HG02973 (cell line): ENCODE data around the gene COL13A1.

Experiments
- ATAC-seq: cut with Tn5 transposase; IDR thresholded peaks from one replicate; pipeline ENCODE4 v1.9.1; 2021; ENCODE audit warnings: moderate library complexity; ENCODE audit not compliant: unreplicated experiment

COL13A1 gene

DNA sequence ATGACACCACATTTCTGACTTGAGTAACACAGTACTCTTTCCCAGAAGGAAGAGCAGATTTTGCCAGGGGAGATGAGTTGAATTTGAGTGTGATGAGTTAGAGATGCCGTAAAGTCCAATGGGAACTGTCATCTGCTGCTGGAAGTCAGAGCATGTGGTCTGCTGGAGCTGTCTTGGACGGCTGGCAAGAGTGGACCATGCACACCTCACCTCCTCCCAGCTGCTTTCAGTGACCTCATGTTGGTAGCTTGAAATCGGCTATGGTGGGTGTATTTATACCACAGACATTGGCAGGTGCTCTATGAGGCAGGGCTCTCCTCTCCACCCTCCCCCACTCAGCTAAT, 82.3 kb downstream of the COL13A1 start:
- no peak for ATAC-seq

DNA sequence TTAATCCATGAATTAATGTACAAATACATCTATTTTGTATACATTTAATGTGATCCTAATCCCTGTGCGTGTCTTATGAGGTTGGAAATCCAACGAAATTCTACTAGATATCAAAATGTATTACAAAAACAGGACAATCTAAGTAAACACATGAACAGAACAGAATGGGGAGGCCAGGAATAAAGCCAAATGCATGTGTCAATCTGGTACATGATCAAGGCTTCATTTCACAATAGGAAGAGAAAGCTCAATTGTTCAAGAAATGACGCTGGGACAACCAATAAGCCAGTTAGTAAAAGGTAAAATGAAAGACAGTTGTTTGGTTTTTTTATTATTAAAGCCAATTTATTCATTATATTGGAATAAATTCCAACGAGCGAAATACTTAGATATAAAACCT, 83.0 kb downstream of the COL13A1 start:
- no peak for ATAC-seq

DNA sequence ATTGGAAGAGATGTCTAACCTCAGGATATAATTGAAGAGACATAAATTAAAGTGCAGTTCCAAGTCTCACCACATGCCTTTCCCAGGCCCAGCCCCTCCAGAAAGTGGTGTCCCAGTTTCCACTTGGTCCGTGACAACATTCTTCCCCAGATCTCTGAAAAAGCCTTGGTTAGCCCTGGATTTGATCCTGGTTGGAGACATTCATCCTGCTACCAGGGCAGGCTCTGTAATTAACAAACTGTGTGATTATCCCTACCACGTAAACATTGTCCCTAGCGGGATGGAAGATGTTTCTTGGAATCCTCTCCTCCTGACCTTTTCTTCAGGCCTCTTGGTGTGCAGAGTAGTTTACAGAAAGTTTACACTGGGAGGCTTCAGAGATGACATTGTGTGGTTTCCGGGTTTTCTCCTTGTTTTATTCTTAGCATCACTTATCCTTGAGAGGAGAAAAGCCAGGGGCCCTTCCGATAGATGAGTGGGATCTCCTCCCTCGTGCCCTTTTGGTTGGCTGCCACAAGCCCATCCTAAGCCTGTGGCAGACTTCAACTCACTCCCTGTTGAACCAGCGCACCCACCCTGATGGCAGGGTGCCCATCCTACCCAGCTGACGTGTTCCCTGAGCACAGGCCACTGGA, 83.8 kb downstream of the COL13A1 start:
- ATAC-seq = no peak

DNA sequence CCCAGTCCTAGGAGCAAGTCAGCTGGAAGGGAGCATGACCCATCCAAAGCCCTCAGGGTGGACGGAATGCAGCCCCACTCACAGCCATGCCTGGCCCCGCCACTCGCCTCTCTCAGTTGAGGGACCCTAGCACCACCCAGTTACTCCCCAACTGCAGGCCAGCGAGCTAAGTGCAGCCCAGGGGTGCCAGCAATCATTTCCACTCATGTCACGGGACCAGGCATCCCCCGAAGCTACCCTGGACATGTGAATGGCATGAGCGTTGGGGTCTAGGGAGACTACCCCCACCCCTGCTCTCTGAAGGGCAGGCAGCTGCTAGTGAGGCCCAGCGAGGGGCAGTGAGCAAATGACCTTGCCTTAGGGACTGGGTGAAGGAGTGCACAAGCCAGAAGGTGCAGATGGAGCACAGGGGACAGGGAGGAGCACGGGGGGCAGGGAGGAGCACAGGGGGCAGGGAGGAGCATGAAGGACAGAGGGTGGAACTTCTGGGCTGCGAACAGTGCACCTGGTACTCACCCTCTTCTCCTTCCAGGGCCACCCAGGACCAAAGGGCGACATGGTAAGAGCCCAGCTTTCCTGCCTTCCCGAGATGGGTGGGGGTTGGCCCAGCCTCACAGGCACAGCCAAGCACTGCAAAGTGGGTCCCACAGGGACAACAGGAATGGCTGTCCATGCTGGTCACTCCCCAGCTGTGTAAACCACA, 87.3 kb downstream of the COL13A1 start:
- no peak for ATAC-seq

DNA sequence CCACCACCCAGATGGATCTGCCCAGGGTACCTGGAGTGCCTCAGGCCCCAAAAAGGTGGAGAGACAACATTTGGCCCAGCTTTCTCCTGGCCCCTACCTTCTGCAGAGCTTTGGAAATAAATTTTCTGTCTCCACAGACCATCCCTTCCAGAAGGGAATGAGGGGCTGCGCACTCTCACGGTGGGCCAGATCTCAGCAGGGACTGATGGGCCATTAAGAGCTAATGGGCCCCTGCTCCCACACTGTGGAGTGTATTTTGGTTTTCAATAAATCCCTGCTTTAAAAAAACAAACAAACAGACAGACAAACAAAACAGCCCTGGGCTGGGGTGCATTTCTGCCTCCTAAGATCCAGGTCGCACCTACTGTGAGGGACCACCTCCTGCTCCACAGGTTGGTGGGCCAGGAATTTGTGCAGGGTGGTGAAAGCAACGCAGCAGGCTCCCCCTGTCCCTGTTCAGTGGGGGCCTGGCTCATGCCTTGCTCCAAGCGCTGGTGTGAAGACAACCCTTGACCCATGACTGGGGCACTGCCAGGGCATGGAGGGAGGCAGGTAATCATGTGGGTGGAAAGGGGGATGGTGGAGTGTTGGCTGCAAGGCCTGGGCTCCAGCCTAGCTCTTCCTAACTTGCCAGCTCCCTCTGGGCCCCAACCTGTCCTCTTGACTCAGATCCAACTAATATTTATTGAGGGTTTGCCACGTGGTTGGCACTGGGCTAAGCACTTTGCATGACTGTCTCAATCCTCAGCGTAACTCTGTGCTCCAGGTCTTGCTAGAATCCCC, 88.5 kb downstream of the COL13A1 start:
- no peak for ATAC-seq

DNA sequence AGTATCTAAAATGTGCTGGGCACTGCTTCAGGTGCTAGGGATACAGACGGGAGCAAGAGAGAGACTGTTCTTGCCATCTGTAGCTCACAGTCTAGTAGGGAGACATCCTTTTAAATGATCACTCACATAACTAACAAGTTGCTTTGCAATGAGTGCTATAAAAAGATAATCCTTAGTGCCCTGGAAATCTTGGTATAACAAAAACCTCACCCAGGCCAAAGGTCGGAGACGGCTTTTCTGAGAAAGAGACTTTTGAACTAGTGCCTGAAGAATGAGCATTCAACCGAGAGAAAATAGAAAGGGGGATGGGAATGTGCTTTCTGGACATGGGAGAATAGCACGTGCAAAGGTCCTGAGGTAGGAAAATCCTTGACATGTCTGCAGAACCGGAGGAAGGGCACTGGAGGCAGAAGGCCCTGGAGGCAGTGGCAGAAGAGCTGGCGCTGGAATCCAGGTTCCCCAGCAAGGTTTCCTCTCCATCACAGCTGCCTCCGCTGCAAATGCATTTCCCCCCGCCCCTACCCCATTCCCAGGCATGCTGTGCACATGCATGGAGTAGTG, 89.4 kb downstream of the COL13A1 start:
- ATAC-seq = no peak

DNA sequence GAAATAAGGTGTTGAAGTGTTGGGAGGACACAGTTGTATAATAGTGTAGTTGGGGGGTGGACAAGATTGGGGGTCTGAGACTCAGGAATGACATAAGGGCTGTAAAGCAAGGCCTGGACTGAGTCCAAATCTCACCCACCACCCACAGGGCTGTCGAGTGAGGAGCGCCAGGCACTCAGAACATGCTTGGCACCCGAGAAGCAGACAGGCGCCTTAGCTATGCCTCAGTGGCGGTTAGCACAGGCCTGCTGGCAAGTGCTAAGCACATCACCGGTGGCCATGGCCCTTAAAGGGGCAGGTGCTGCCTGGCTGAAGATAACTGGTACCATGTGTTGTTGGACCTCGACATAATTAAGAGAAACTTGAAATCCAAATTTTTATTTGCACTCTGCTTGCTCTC, 90.7 kb downstream of the COL13A1 start:
- ATAC-seq = no peak

DNA sequence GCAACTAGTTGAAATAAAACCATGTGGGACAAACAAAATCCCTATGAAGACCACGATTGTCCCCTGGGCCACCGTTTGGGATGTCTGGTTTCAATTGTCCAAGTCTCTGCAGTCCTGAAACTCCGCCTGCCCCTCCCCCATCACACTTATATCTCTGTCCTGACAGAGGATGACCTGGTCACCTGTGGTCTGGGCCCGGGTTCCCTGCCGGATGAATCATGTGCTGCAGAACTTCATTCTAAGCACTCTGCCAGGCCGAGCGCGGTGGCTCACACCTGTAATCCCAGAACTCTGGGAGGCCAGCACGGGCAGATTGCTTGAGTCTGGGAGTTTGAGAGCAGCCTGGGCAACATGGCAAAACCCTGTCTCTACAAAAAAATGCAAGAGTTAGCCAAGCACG, 91.1 kb downstream of the COL13A1 start:
- no peak for ATAC-seq

DNA sequence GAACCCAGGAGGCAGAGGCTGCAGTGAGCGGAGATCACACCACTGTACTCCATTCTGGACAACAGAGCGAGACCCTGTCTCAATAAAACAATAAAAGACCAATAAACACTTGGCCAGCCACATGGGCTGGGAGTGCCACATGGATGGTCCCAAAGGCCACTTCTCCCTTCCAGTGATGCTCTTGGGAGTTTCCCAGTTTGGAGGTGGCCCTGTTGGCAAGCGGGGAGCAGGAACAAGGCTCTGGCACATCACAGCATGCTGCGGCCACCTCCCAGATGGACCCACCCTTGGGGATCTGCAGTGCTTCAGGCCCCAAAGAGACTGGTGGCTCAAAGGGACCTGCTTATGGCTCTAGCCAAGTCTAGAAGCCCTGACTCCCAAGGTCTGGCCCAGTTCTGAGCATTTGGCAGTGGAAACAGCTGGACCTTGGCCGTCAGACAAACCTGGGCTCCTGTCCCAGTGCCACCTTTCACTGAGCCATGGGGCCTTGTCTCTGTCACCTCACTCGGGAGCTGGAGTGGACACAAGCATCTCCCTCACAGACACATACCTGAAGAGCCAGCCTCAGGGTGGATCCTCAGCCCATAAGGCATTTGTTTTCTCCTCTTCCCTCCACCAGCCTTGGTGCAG, 91.7 kb downstream of the COL13A1 start:
- no peak for ATAC-seq

DNA sequence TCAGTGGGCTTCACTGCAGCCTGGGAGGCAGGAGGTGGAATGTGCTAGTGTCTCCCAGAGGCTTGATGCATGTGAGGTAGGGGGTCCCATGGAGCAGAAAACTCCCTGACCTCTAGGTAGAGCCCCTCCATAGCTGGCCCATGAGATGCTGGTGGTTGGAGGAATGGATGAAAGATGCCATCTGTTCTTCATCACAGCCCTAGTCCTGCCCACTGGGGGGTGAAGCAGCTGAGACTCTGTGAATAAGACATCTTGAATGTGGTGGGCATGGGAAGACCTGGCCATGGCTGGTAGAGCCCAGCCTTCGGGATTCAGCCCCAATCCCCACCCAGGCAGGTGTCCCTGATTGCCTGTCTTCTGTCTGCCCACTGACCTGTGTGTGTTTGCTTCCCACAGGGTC, 92.5 kb downstream of the COL13A1 start:
- no peak for ATAC-seq

DNA sequence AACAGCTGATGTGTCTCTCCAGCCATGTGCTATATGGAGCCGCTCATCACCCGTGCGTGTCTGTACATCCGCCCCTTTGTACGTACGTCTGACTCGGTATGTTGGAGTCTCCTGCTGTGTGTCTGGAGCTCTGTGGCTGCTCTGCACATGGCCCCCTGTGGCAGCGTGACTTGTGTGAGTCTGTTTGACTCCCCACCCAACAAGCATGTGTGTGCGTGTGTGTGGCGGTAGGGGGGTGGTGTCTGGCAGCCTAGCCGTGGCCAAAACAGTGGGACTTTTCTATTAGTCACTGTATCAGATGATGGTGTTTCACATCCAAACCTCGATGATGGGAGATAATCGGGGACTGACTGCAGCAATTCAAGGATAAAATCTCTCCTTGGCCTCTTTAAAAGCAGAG, 94.1 kb downstream of the COL13A1 start:
- ATAC-seq = no peak

DNA sequence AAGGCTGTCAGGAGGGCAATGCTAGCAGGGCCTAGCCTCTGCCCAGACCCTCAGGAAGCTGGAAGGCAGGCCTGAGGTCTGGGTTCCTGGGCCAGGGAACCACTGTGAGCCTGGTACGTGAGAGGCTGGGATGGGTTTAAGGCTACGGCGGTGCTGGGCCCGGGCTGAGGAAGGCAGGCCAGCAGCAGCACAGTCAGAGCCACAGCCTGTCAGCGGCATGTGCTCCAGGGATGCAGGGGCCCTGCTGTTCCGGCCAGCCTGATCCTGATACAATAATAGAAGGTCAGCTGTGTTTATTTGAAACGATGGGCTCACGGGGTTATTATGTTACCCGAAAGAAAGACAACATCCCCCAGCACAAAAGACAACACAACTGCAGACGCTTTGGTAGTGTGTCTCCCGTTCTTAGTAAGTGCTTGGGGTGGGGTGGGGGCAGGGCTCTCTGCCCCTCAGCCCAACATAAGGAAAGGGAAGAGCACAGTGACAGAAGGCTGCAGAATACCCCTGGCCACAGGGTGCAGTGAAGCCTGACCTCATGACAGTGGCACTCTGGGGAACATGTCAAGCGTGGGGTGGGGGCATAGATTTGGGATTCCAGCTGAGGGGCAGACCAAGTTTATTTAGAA, 95.0 kb downstream of the COL13A1 start:
- ATAC-seq = no peak

DNA sequence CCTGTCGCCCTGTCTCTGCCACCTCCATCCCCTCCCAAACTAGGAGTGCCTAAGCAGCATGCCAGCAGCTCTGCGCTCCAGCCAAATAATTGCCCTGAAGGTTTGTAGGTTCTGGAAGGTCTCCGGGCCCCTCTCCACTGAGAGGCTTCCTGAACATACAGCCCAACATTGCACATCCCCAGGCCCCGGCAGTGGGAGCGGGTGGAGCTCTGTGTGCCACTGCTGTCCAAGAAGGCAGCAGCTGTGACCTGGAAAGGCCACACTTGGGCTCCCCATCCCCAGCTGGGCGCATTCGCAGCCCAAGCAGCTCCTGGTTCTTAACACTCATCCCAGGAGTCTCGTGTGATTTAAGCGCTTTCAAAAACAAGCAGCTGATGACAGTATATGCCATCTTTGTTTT, 95.7 kb downstream of the COL13A1 start:
- no peak for ATAC-seq

DNA sequence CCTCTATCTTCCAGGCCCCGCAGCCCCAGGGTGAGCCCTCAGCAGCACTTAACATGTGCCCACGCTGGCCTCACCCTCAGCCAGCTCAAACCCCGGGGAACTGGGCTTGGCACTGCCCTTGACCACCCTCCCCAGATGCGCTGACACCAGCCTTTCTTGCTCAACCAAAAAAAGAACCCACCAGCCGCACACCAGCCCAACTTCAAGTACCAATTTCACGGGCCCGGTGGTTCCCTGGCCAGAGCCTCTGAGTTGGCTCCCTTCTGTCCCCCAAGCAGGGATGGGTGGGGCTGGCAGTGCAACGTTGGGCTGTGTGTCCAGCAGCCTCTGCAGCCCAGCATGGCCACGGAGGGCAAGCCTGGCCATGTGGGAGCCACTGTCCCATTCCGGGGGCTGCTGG, 96.3 kb downstream of the COL13A1 start:
- ATAC-seq = no peak

DNA sequence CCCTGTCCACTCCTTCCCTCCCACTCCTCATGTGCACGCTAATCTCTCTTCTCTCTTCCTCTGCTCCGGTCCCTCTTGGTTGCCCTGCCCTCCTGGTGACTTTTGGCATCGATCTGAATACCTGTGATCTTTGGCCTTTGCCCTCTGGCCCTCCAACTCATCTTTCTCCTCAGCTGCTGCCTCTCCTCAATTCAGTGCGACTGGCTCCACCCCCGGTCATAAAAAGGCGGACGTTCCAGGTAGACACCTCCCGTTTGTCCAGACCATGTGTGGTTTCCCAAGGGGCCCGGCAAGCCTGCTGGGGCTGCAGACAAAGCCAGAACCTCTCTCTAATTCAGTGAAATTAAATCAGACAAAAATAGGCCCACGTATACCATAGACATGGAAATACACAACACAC, 96.8 kb downstream of the COL13A1 start:
- ATAC-seq = no peak

DNA sequence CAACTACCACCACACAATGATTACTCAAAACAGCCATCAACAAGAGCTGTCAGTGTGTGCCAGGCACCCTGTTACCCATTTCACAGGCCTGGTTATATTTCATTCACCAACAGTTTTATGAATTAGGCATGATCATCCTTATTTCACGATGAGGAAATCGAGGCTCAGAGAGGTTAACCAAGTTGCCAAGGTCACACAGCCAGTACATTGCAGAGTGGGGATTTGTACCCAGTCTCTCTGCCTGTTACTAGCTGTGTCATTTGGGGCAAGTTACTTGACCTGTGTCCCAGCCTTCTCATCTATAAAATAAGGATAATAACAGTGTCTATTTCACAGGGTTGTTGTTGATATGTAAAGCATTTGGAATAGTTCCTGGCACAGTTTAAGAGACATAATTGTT, 97.2 kb downstream of the COL13A1 start:
- no peak for ATAC-seq

DNA sequence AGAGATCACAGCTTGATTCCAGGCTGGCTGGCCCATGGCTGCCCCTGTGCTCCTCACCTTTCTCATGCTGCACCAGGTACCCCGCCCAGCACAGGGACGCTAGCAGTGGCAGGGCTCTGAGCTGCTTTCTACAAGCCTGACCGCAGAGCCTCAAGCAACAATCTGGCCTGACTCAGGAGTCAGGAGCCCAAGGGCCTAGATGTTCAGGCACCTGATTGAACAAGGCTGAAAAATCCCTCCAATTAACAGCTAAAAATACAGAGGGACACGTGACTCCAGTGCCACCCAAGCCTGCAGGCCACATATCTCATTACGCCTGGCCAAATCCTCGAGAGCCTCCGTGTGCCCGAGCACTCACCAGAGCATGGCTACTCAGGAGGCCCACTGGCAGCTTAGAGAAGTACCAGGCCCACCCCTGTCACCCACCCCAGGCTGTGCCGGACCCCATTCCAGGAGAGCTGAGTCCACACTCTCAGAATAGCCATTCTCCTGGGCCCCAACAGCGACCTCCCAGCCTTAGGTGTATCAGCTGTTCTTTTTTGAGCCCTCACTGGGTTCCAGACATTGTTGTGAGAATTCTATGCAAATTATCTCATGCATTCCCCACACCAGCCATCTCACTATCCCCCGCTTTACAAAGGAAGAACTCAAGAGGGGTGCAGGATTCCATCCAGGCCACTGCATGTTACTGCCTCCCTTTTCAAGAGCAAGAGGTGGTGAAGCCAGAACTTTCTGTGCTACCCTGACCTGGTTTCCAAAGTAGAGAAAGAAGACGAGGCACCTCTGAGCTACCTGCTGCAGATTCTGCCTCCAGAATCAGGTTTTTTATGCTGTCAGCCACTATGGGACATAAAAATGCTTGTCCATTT, 98.3 kb downstream of the COL13A1 start:
- ATAC-seq = no peak

DNA sequence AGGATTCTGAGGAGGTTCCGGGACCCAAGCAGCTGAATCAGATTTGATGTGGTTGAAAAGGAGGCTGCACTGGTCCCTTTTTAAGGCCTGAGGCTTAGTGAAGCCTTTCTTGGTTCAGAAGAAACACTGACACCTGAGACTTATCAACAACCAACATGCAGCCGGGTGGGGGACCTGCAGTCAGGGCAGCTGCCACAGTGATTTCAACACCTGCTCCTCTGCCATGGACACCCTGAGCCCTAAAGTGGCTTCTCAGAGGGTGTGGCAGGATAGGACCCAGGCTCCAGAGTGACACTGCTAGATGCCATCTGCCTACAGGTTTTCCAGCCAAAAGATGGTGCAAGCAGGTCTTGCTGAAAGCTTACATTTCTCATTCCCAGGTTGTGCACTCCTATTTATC, 99.3 kb downstream of the COL13A1 start:
- ATAC-seq = no peak

DNA sequence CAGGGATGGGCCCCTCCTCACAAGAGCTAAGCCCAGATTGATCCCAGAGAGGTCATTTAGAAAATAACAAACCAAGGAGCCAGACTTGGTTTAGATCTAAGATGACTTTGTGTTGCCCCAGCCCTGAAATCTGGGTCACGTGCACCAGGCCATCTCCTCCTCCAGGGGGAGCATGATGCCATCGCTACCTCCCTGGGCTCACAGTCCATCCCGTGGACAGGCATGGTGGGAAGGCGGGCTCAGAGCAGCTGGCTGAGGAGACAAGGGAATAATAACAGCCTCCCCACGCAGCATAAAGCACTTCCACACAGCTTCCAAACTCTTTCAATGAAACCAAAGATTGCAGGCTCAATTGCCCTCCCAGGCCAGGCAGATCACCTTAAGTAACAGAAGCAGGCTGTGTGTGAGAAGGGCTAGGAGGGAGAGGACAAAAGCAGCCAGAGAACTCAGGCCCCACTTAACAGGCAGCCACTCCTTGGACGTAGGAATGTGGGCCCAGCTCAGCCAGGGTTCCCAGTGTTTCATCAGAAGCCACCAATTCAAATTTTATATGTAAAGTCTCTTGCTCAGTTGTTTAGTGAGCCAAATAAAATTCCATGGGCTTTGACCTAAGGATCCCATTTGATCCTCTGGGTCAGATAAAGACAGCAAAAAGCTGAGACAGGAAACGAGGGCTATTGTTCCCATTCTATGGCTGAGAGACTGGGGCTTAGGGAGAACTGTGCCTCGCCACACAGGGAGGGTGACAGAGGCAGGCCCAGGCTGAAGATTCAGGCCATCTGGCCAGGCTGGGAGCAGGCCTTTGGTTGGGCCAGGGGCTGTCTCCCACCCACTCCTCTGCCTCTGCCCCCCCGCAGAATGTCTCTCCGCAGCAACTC, 100.2 kb downstream of the COL13A1 start:
- ATAC-seq = no peak
